B cell (primary cell): ENCODE results near the gene AGBL4. TPM values are rescaled to one million over a fixed set of nuclear protein-coding genes. Genes with fewer than 3 reads are reported as not detected.

Experiments
- ATAC-seq: fragments of 200-7000 bp; cut with Tn5 transposase; one replicate; pipeline ENCODE4 v1.10.0; 2021; ENCODE audit warnings: low read depth, mild to moderate bottlenecking, moderate number of reproducible peaks, moderate library complexity
- CTCF ChIA-PET: fragments of 350-600 bp; sonication (Branson Sonifier 250); formaldehyde crosslinking; loops from one replicate; lab custom pipeline; 2021; ENCODE audit warnings: antibody characterized with exemption, inconsistent platforms; lab: Charles Lee
- POLR2A ChIA-PET: fragments of 350-600 bp; sonication (Branson Sonifier 250); formaldehyde crosslinking; loops from one replicate; lab custom pipeline; 2021; ENCODE audit warnings: antibody characterized with exemption; lab: Charles Lee
- DNase-seq: peaks from one replicate; pipeline ENCODE4 v3.0.0; 2013
- H2AFZ ChIP-seq: 2 replicates; pipeline ENCODE4 v1.6.1; 2012; ENCODE audit warnings: mild to moderate bottlenecking, low read depth, low read length; ENCODE audit not compliant: insufficient read depth, poor library complexity, severe bottlenecking
- H3K27ac ChIP-seq, 2 donors: 1 replicate in 1 of 2; 2 replicates in 1 of 2; pipeline ENCODE4 v1.5.1; 2012 to 2013; ENCODE audit warnings: low read length in 2 of 2, mild to moderate bottlenecking in 2 of 2, moderate library complexity in 1 of 2
- H3K27me3 ChIP-seq, 4 experiments: fragments of 200-600 bp in 1 of 4; sonication (generic) in 1 of 4; replicated peaks in 1 of 4; 1 replicate in 2 of 4; 2 replicates in 2 of 4; pipeline versions ENCODE4 v1.6.1 to v1.7.0; 2013 to 2016; ENCODE audit warnings: low read length in 3 of 4, mild to moderate bottlenecking in 2 of 4, mixed read lengths in 1 of 4, moderate library complexity in 1 of 4; ENCODE audit not compliant: insufficient read depth in 4 of 4, control insufficient read depth in 3 of 4; ENCODE audit errors: control extremely low read depth in 1 of 4
- H3K36me3 ChIP-seq, 2 experiments: replicated peaks in 1 of 2; 1 replicate in 1 of 2; 2 replicates in 1 of 2; pipeline versions ENCODE4 v1.6.1 to v1.7.1; 2013; ENCODE audit warnings: low read length in 1 of 2; ENCODE audit not compliant: insufficient read depth in 2 of 2, control insufficient read depth in 1 of 2; ENCODE audit errors: control extremely low read depth in 1 of 2, extremely low read depth in 1 of 2
- H3K4me1 ChIP-seq, 2 donors: fragments of 200-600 bp in 1 of 2; sonication (generic) in 1 of 2; 1 replicate in 1 of 2; 2 replicates in 1 of 2; pipeline versions ENCODE4 v1.5.1 to v1.6.1; 2013 to 2017; ENCODE audit warnings: low read length in 2 of 2; ENCODE audit not compliant: control insufficient read depth in 2 of 2, insufficient read depth in 2 of 2
- H3K4me2 ChIP-seq: replicated peaks from 2 replicates; pipeline ENCODE3; 2012; ENCODE audit warnings: mild to moderate bottlenecking, low read depth, low read length; ENCODE audit not compliant: poor library complexity, severe bottlenecking
- H3K4me3 ChIP-seq, 5 experiments: fragments of 200-600 bp in 1 of 5; sonication (generic) in 1 of 5; 1 replicate in 3 of 5; 2 replicates in 2 of 5; pipeline versions ENCODE4 v1.5.1 to v1.7.0; 2011 to 2016; ENCODE audit warnings: low read length in 4 of 5, mild to moderate bottlenecking in 4 of 5, low read depth in 2 of 5, control low read depth in 1 of 5, moderate library complexity in 1 of 5; ENCODE audit not compliant: insufficient read depth in 1 of 5; ENCODE audit errors: control extremely low read depth in 1 of 5, extremely low read depth in 1 of 5
- H3K79me2 ChIP-seq: fragments of 200-600 bp; sonication (generic); one replicate; pipeline ENCODE4 v1.6.0; 2016; ENCODE audit warnings: low read length; ENCODE audit not compliant: control insufficient read depth, insufficient read depth
- H3K9ac ChIP-seq: fragments of 200-600 bp; sonication (generic); 2 replicates; pipeline ENCODE4 v1.6.1; 2017; ENCODE audit warnings: mild to moderate bottlenecking, low read length, moderate library complexity
- H3K9me3 ChIP-seq, 3 donors: one replicate each; pipeline versions ENCODE4 v1.6.1 to v1.7.1; 2013; ENCODE audit warnings: low read length in 2 of 3; ENCODE audit not compliant: control insufficient read depth in 2 of 3, insufficient read depth in 1 of 3; ENCODE audit errors: control extremely low read depth in 1 of 3
- H4K20me1 ChIP-seq: 2 replicates; pipeline ENCODE4 v1.6.0; 2012; ENCODE audit warnings: mild to moderate bottlenecking, low read length; ENCODE audit not compliant: insufficient read depth, control insufficient read depth, poor library complexity, severe bottlenecking
- H3K27ac Mint-ChIP-seq: one replicate; pipeline ENCODE4 v1.8.0; 2021; ENCODE audit warnings: mixed read lengths
- H3K27me3 Mint-ChIP-seq: one replicate; pipeline ENCODE4 v1.8.0; 2021; ENCODE audit warnings: mixed read lengths
- H3K4me1 Mint-ChIP-seq: one replicate; pipeline ENCODE4 v1.8.0; 2021; ENCODE audit warnings: mixed read lengths
- H3K4me3 Mint-ChIP-seq: one replicate; pipeline ENCODE4 v1.8.0; 2021; ENCODE audit warnings: mixed read lengths
- H3K9me3 Mint-ChIP-seq: one replicate; pipeline ENCODE4 v1.8.0; 2022; ENCODE audit warnings: mixed read lengths; ENCODE audit not compliant: insufficient read depth
- EZH2 ChIP-seq: IDR thresholded peaks from 2 replicates; pipeline ENCODE4 v1.6.1; 2012; ENCODE audit warnings: borderline replicate concordance, low read depth, mild to moderate bottlenecking, moderate library complexity, low read length; ENCODE audit not compliant: insufficient read depth, poor library complexity, severe bottlenecking
- WGBS: methylation state at CpG from one replicate; pipeline ENCODE4 v1.1.5; 2013; ENCODE audit warnings: missing lambda C conversion rate; ENCODE audit not compliant: insufficient coverage; 5-methylcytosine and 5-hydroxymethylcytosine counted together
- intact Hi-C: fragments of 100-400 bp; cut with micrococcal nuclease; formaldehyde crosslinking; loops from one replicate; pipeline ENCODE4 v1.10.0; 2022
- polyA plus RNA-seq: library from polyadenylated mRNA; depleted of rRNA; stranded (reverse); fragments of >200 nt; gene quantifications from 2 replicates; pipeline ENCODE4 v1.2.3, GENCODE V29; 2012
- total RNA-seq, 2 donors: library from RNA; stranded (reverse); fragments of 120-200 nt in 1 of 2; gene quantifications; 1 replicate in 1 of 2; 2 replicates in 1 of 2; pipeline versions ENCODE4 v1.2.3 to v1.2.4, GENCODE V29; 2013 to 2022
- TF ChIP-seq, protein P1 (sequence below): fragments of 200-600 bp; IDR thresholded peaks from one replicate; pipeline ENCODE4 v1.8.0; 2022; ENCODE audit warnings: antibody characterized with exemption, mild to moderate bottlenecking

The AGBL4 gene
- total and polyA plus RNA-seq, 2 donors (not counting 1 experiment from before 2014, with no cell fraction given): 0.07 to 0.12 TPM

DNA sequence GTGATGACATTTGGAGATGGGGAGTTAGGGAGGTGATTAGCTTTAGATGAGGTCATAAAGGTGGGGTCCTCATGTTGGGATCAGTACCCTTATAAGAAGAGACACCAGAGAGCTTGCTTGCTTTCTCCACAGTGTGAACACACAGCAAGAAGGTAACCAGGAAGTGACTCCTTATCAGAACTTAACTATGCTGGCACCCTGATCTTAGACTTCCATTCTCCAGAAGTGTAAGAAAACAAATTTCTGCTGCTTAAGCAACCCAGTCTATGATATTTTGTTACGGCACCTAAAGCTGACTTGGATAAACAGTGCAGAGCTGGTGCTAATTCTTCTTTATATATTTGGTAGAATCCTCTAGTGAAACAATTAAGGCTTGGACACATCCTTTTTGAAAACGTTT, 346.0 kb downstream of the AGBL4 start:
- no peak overlapping the region for H2AFZ ChIP-seq
- no peaks in the 10 kb centered on the region for H3K79me2 ChIP-seq
- Mint-ChIP-seq H3K4me3 (no peak overlapping the region), H3K4me1 (no peaks in the 10 kb centered on the region), H3K9me3 (peaks cover 5% of the 10 kb centered on the region), H3K27me3 (no peaks in the 10 kb centered on the region), H3K27ac (no peak overlapping the region)
- H3K27ac ChIP-seq: no peak overlapping the region
- ATAC-seq (no peak), DNase-seq (no peak)
- peaks cover 0 to 7% (median 2%) of the 10 kb centered on the region in 3 donors for H3K9me3 ChIP-seq
- no peak for TF ChIP-seq EZH2
- TF ChIP-seq, protein P1, sequence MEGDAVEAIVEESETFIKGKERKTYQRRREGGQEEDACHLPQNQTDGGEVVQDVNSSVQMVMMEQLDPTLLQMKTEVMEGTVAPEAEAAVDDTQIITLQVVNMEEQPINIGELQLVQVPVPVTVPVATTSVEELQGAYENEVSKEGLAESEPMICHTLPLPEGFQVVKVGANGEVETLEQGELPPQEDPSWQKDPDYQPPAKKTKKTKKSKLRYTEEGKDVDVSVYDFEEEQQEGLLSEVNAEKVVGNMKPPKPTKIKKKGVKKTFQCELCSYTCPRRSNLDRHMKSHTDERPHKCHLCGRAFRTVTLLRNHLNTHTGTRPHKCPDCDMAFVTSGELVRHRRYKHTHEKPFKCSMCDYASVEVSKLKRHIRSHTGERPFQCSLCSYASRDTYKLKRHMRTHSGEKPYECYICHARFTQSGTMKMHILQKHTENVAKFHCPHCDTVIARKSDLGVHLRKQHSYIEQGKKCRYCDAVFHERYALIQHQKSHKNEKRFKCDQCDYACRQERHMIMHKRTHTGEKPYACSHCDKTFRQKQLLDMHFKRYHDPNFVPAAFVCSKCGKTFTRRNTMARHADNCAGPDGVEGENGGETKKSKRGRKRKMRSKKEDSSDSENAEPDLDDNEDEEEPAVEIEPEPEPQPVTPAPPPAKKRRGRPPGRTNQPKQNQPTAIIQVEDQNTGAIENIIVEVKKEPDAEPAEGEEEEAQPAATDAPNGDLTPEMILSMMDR: no peak
- no peaks in the 10 kb centered on the region for H3K27me3 ChIP-seq
- no peak overlapping the region for H3K4me2 ChIP-seq
- no peaks in the 10 kb centered on the region for H3K36me3 ChIP-seq
- H4K20me1 ChIP-seq: no peaks in the 10 kb centered on the region
- POLR2A ChIA-PET: no interaction called here
- CTCF ChIA-PET: no interaction called here
- intact Hi-C loops: no loop called here
- no peak overlapping the region for H3K9ac ChIP-seq
- no peaks in the 10 kb centered on the region for H3K4me1 ChIP-seq
- WGBS: no CpG with 5 or more reads among the region's 2 CpGs
- no peak overlapping the region for H3K4me3 ChIP-seq

DNA sequence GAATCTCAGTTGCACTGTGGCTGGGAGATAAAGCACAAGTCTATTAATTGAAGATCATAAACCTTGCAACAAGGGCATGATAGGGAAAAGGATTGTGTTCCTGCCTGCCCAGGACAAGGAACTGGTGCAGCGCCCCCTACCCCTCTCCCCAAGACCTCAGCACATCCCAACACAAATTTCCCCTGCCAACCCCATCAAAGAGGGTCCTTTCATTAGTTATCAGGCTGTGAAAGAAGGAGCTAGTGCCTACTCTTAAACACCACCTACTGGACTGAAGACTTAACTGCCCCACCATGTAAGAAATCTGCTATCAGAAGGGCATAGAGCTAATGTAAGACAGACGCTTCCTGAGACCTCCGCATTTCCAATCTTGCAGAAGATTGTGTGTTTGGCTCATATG, 372.6 kb downstream of the AGBL4 start:
- peaks cover 1 to 22% (median 8%) of the 10 kb centered on the region in 3 donors for H3K9me3 ChIP-seq
- H3K9ac ChIP-seq: no peak overlapping the region
- TF ChIP-seq EZH2: no peak
- TF ChIP-seq, protein P1: no peak
- Mint-ChIP-seq H3K27me3 (no peaks in the 10 kb centered on the region), H3K4me1 (no peaks in the 10 kb centered on the region), H3K9me3 (peaks cover 5% of the 10 kb centered on the region), H3K4me3 (no peak overlapping the region), H3K27ac (no peak overlapping the region)
- DNase-seq: no peak
- no peaks in the 10 kb centered on the region for H3K27me3 ChIP-seq
- no peak overlapping the region for H2AFZ ChIP-seq
- CTCF ChIA-PET: no interaction called here
- H3K27ac ChIP-seq: no peak overlapping the region
- no peaks in the 10 kb centered on the region for H3K4me1 ChIP-seq
- ATAC-seq: no peak
- no peak overlapping the region for H3K4me3 ChIP-seq
- H4K20me1 ChIP-seq: no peaks in the 10 kb centered on the region
- POLR2A ChIA-PET: no interaction called here
- no peaks in the 10 kb centered on the region for H3K36me3 ChIP-seq
- intact Hi-C loops: no loop called here
- no peak overlapping the region for H3K4me2 ChIP-seq
- WGBS: no CpG with 5 or more reads among the region's 3 CpGs
- H3K79me2 ChIP-seq: no peaks in the 10 kb centered on the region
